ENCODE results near the gene LIN28A.

Gene LIN28A

GRCh38 chr1:26438041-26438440, 27.4 kb downstream of the LIN28A start:
- H3K9ac ChIP-seq (ENCODE audit: insufficient read length, low read depth), result no peak overlapping the region
- DNase-seq (ENCODE audit: low read depth, low spot score), result no peak
- peaks cover 79% of the 10 kb centered on the region for H3K36me3 ChIP-seq (ENCODE audit: insufficient read depth, insufficient read length, low read length)
- H3K4me3 ChIP-seq (ENCODE audit: insufficient read length, low read depth), result no peak overlapping the region
- H3K9me3 ChIP-seq (ENCODE audit: insufficient read depth, low read length), result no peaks in the 10 kb centered on the region
- no peaks in the 10 kb centered on the region for H3K4me1 ChIP-seq (ENCODE audit: insufficient read depth, insufficient read length)
- no peaks in the 10 kb centered on the region for H3K27me3 ChIP-seq (ENCODE audit: insufficient read depth, insufficient read length)
- no peak for TF ChIP-seq ZNF274 (IDR thresholded peaks at IDR 0.05; ENCODE audit: low read depth, low read length)
- no peak for TF ChIP-seq YY1 (IDR thresholded peaks at IDR 0.05; ENCODE audit: insufficient read depth, insufficient read length)
- no peak for TF ChIP-seq SUZ12 (IDR thresholded peaks at IDR 0.05; ENCODE audit: extremely low read depth, insufficient read depth, insufficient read length)

DNA sequence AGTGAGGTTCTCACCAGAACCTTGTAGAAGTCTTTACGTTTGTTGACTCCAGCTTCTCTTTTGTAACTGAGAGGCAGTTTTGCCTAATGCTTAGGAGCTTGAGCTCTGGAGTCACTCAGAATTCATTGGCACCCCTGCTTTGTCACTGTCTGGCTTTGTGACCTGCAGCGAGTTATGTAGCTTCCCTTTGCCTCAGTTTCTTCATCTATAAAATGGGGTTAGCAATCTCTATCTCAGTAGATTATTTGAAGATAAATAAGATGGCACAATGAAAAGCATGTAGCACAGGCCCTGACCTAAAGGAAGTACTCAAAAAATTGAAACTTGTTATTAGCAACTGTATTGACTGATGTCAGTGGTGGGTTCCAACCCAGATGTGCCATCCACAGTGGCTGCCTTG, 29.6 kb downstream of the LIN28A start:
- no peak for TF ChIP-seq ZNF274 (IDR thresholded peaks at IDR 0.05; ENCODE audit: low read depth, low read length)
- no peak for TF ChIP-seq SUZ12 (IDR thresholded peaks at IDR 0.05; ENCODE audit: extremely low read depth, insufficient read depth, insufficient read length)
- TF ChIP-seq YY1 (IDR thresholded peaks at IDR 0.05; ENCODE audit: insufficient read depth, insufficient read length), result no peak
- H3K4me1 ChIP-seq (ENCODE audit: insufficient read depth, insufficient read length), result no peaks in the 10 kb centered on the region
- no peaks in the 10 kb centered on the region for H3K9me3 ChIP-seq (ENCODE audit: insufficient read depth, low read length)
- no peak overlapping the region for H3K9ac ChIP-seq (ENCODE audit: insufficient read length, low read depth)
- peaks cover 87% of the 10 kb centered on the region for H3K36me3 ChIP-seq (ENCODE audit: insufficient read depth, insufficient read length, low read length)
- no peak for DNase-seq (ENCODE audit: low read depth, low spot score)
- no peak overlapping the region for H3K4me3 ChIP-seq (ENCODE audit: insufficient read length, low read depth)
- no peaks in the 10 kb centered on the region for H3K27me3 ChIP-seq (ENCODE audit: insufficient read depth, insufficient read length)

- Histone ChIP-seq H3K4me1 (ENCODE audit: insufficient read depth, insufficient read length) (no peaks in the 10 kb centered on the region), H3K4me3 (ENCODE audit: insufficient read length, low read depth) (no peak overlapping the region), H3K9ac (ENCODE audit: insufficient read length, low read depth) (no peak overlapping the region), H3K36me3 (ENCODE audit: insufficient read depth, insufficient read length, low read length) (peaks cover 81% of the 10 kb centered on the region), H3K9me3 (ENCODE audit: insufficient read depth, low read length) (no peaks in the 10 kb centered on the region), H3K27me3 (ENCODE audit: insufficient read depth, insufficient read length) (no peaks in the 10 kb centered on the region)
- DNase-seq (ENCODE audit: low read depth, low spot score), result no peak
- TF ChIP-seq SUZ12 (IDR thresholded peaks at IDR 0.05; ENCODE audit: extremely low read depth, insufficient read depth, insufficient read length) (no peak), ZNF274 (IDR thresholded peaks at IDR 0.05; ENCODE audit: low read depth, low read length) (no peak), YY1 (IDR thresholded peaks at IDR 0.05; ENCODE audit: insufficient read depth, insufficient read length) (no peak)
Observed at GRCh38 chr1:26449868-26450267, 39.3 kb downstream of the LIN28A start.

- no peak for DNase-seq (ENCODE audit: low read depth, low spot score)
Observed at GRCh38 chr1:26450908-26451307, 40.3 kb downstream of the LIN28A start.

DNA sequence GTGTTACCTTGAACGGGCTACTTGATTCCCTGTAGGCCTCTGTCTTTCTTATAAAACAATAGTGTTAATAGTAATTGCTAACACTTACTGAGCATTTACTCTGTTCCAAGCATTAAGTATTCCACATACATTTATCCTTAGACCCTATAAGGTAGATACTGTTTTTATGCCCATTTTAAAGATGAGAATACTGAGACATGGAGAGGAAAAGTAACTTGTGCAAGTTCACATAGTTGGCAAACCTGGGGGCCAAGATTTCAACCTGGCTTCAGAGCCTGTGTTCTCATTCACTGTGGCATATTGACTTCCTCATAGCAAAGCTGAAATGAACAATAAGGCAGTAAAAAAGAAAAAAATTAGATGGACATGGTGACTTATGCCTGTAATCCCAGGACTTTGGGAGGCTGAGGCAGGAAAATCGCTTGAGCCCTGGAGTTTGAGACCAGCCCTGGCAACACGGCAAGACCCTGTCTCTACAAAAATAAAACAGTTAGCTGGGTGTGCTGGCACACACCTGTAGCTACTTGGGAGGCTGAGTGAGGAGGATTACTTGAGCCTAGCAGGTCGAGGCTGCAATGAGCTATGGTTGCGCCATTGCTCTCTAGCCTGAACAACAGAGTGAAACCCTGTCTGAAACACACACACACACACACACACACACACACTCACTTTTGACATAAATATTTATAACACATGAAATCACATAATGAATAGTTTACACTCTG, 42.0 kb downstream of the LIN28A start:
- Histone ChIP-seq H3K27me3 (ENCODE audit: insufficient read depth, insufficient read length) (no peaks in the 10 kb centered on the region), H3K9ac (ENCODE audit: insufficient read length, low read depth) (no peak overlapping the region), H3K4me1 (ENCODE audit: insufficient read depth, insufficient read length) (no peaks in the 10 kb centered on the region), H3K36me3 (ENCODE audit: insufficient read depth, insufficient read length, low read length) (peaks cover 80% of the 10 kb centered on the region), H3K4me3 (ENCODE audit: insufficient read length, low read depth) (no peak overlapping the region), H3K9me3 (ENCODE audit: insufficient read depth, low read length) (no peaks in the 10 kb centered on the region)
- DNase-seq (ENCODE audit: low read depth, low spot score), result no peak
- no peak for TF ChIP-seq YY1 (IDR thresholded peaks at IDR 0.05; ENCODE audit: insufficient read depth, insufficient read length)
- TF ChIP-seq ZNF274 (IDR thresholded peaks at IDR 0.05; ENCODE audit: low read depth, low read length), result no peak
- TF ChIP-seq SUZ12 (IDR thresholded peaks at IDR 0.05; ENCODE audit: extremely low read depth, insufficient read depth, insufficient read length), result no peak

More at GRCh38 chr1:26450908-26451307, 40.3 kb downstream of the LIN28A start:
- H3K27me3 ChIP-seq (ENCODE audit: insufficient read depth, insufficient read length), result no peaks in the 10 kb centered on the region
- peaks cover 83% of the 10 kb centered on the region for H3K36me3 ChIP-seq (ENCODE audit: insufficient read depth, insufficient read length, low read length)
- TF ChIP-seq SUZ12 (IDR thresholded peaks at IDR 0.05; ENCODE audit: extremely low read depth, insufficient read depth, insufficient read length), result no peak
- TF ChIP-seq YY1 (IDR thresholded peaks at IDR 0.05; ENCODE audit: insufficient read depth, insufficient read length), result no peak
- no peak for TF ChIP-seq ZNF274 (IDR thresholded peaks at IDR 0.05; ENCODE audit: low read depth, low read length)
- no peak overlapping the region for H3K4me3 ChIP-seq (ENCODE audit: insufficient read length, low read depth)
- no peaks in the 10 kb centered on the region for H3K9me3 ChIP-seq (ENCODE audit: insufficient read depth, low read length)
- H3K4me1 ChIP-seq (ENCODE audit: insufficient read depth, insufficient read length), result no peaks in the 10 kb centered on the region
- no peak overlapping the region for H3K9ac ChIP-seq (ENCODE audit: insufficient read length, low read depth)

DNA sequence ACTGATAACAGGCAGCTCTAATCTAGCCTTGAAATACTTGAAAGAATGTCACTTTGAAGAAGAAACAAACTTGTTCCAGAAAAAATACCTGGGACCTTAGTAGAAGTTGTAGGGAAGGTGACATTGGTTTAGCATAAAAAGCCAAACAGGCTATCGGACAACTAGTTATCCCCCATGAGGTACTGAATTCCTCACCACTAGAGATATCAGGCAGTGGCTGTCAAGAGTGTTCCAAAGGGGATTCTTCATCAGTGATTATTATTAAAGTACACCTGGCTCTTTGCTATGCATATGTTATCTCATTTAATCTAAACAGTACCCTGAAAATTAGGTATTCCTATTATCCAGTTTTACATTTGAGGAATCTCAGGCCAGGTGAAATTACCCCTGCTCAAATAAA, 48.5 kb downstream of the LIN28A start:
- Histone ChIP-seq H3K27me3 (ENCODE audit: insufficient read depth, insufficient read length) (no peaks in the 10 kb centered on the region), H3K4me1 (ENCODE audit: insufficient read depth, insufficient read length) (no peaks in the 10 kb centered on the region), H3K9ac (ENCODE audit: insufficient read length, low read depth) (no peak overlapping the region), H3K4me3 (ENCODE audit: insufficient read length, low read depth) (no peak overlapping the region), H3K36me3 (ENCODE audit: insufficient read depth, insufficient read length, low read length) (peaks cover 78% of the 10 kb centered on the region), H3K9me3 (ENCODE audit: insufficient read depth, low read length) (no peaks in the 10 kb centered on the region)
- DNase-seq (ENCODE audit: low read depth, low spot score), result no peak
- TF ChIP-seq SUZ12 (IDR thresholded peaks at IDR 0.05; ENCODE audit: extremely low read depth, insufficient read depth, insufficient read length), result no peak
- no peak for TF ChIP-seq YY1 (IDR thresholded peaks at IDR 0.05; ENCODE audit: insufficient read depth, insufficient read length)
- TF ChIP-seq ZNF274 (IDR thresholded peaks at IDR 0.05; ENCODE audit: low read depth, low read length), result no peak

GRCh38 chr1:26459573-26460031, 49.0 kb downstream of the LIN28A start:
- TF ChIP-seq ZNF274 (IDR thresholded peaks at IDR 0.05; ENCODE audit: low read depth, low read length), result no peak
- TF ChIP-seq YY1 (IDR thresholded peaks at IDR 0.05; ENCODE audit: insufficient read depth, insufficient read length), result no peak
- TF ChIP-seq SUZ12 (IDR thresholded peaks at IDR 0.05; ENCODE audit: extremely low read depth, insufficient read depth, insufficient read length), result no peak
- H3K4me1 ChIP-seq (ENCODE audit: insufficient read depth, insufficient read length), result no peaks in the 10 kb centered on the region
- H3K27me3 ChIP-seq (ENCODE audit: insufficient read depth, insufficient read length), result no peaks in the 10 kb centered on the region
- no peak overlapping the region for H3K9ac ChIP-seq (ENCODE audit: insufficient read length, low read depth)
- no peak for DNase-seq (ENCODE audit: low read depth, low spot score)
- peaks cover 78% of the 10 kb centered on the region for H3K36me3 ChIP-seq (ENCODE audit: insufficient read depth, insufficient read length, low read length)
- no peak overlapping the region for H3K4me3 ChIP-seq (ENCODE audit: insufficient read length, low read depth)
- H3K9me3 ChIP-seq (ENCODE audit: insufficient read depth, low read length), result no peaks in the 10 kb centered on the region

Measured in NT2/D1 (cell line).